H9 (cell line): Measurements from ENCODE around the gene RBM7. TPM values are rescaled to one million over a fixed set of nuclear protein-coding genes. Genes with fewer than 3 reads are reported as not detected.

Experiments
- DNase-seq: peaks from one replicate; pipeline ENCODE4 v3.0.0-alpha.2; 2017
- H2AFZ ChIP-seq: one replicate; pipeline ENCODE4 v1.6.1; 2013; ENCODE audit warnings: mild to moderate bottlenecking, low read length, control low read depth, moderate library complexity
- H2AK5ac ChIP-seq: 2 replicates; pipeline ENCODE4 v1.6.1; 2013; ENCODE audit warnings: low read length, control low read depth, mixed read lengths; ENCODE audit not compliant: insufficient read length
- H2BK120ac ChIP-seq: one replicate; pipeline ENCODE4 v1.6.1; 2013; ENCODE audit warnings: low read depth, mild to moderate bottlenecking, low read length, control low read depth, inconsistent platforms; ENCODE audit not compliant: poor library complexity, severe bottlenecking
- H2BK12ac ChIP-seq: 2 replicates; pipeline ENCODE4 v1.6.1; 2013; ENCODE audit warnings: low read length, control low read depth, mixed read lengths, low read depth; ENCODE audit not compliant: insufficient read length
- H2BK15ac ChIP-seq: 2 replicates; pipeline ENCODE4 v1.6.1; 2013; ENCODE audit warnings: low read depth, low read length, control low read depth
- H2BK20ac ChIP-seq: one replicate; pipeline ENCODE4 v1.6.1; 2013; ENCODE audit warnings: low read depth, mild to moderate bottlenecking, low read length, control low read depth, inconsistent platforms; ENCODE audit not compliant: poor library complexity, severe bottlenecking
- H2BK5ac ChIP-seq: 2 replicates; pipeline ENCODE4 v1.6.1; 2013; ENCODE audit warnings: low read length, control low read depth, mixed read lengths; ENCODE audit not compliant: insufficient read length
- H3K14ac ChIP-seq: 2 replicates; pipeline ENCODE4 v1.6.1; 2013; ENCODE audit warnings: low read length, control low read depth; ENCODE audit not compliant: insufficient read depth
- H3K18ac ChIP-seq: 2 replicates; pipeline ENCODE4 v1.6.1; 2013; ENCODE audit warnings: low read depth, mild to moderate bottlenecking, mixed read lengths, low read length, control low read depth; ENCODE audit not compliant: insufficient read length
- H3K23ac ChIP-seq: 2 replicates; pipeline ENCODE4 v1.6.1; 2013; ENCODE audit warnings: low read length, control low read depth, mixed read lengths, low read depth; ENCODE audit not compliant: insufficient read length
- H3K23me2 ChIP-seq: 2 replicates; pipeline ENCODE4 v1.6.1; 2013; ENCODE audit warnings: low read depth, mild to moderate bottlenecking, mixed read lengths, low read length, control low read depth; ENCODE audit not compliant: insufficient read length, poor library complexity, severe bottlenecking
- H3K27ac ChIP-seq: 2 replicates; pipeline ENCODE4 v1.5.1; 2013; ENCODE audit warnings: low read length, control low read depth, mixed read lengths, low read depth; ENCODE audit not compliant: insufficient read length
- H3K27me3 ChIP-seq: 2 replicates; pipeline ENCODE4 v1.6.1; 2013; ENCODE audit warnings: low read length, control low read depth, inconsistent platforms; ENCODE audit not compliant: insufficient read depth
- H3K4ac ChIP-seq: 2 replicates; pipeline ENCODE4 v1.6.1; 2013; ENCODE audit warnings: low read depth, mild to moderate bottlenecking, control low read depth, inconsistent platforms, low read length, moderate library complexity
- H3K4me1 ChIP-seq: 2 replicates; pipeline ENCODE4 v1.6.1; 2013; ENCODE audit warnings: low read length, control low read depth, inconsistent platforms; ENCODE audit not compliant: insufficient read depth
- H3K4me2 ChIP-seq: 2 replicates; pipeline ENCODE4 v1.6.1; 2013; ENCODE audit warnings: low read length, control low read depth, mixed read lengths; ENCODE audit not compliant: insufficient read length, insufficient read depth
- H3K56ac ChIP-seq: 2 replicates; pipeline ENCODE4 v1.6.1; 2013; ENCODE audit warnings: low read depth, mild to moderate bottlenecking, mixed read lengths, low read length, control low read depth; ENCODE audit not compliant: insufficient read length
- H3K79me1 ChIP-seq: 2 replicates; pipeline ENCODE4 v1.6.1; 2013; ENCODE audit warnings: low read depth, mild to moderate bottlenecking, moderate library complexity, low read length, control low read depth, inconsistent platforms; ENCODE audit not compliant: insufficient read depth, poor library complexity, severe bottlenecking
- H3K79me2 ChIP-seq: 2 replicates; pipeline ENCODE4 v1.6.1; 2013; ENCODE audit warnings: low read length, control low read depth, inconsistent platforms; ENCODE audit not compliant: insufficient read depth
- H3K9ac ChIP-seq: 2 replicates; pipeline ENCODE4 v1.6.1; 2013; ENCODE audit warnings: low read length, control low read depth, mixed read lengths; ENCODE audit not compliant: insufficient read length; ENCODE audit errors: extremely low read depth
- H3K9me3 ChIP-seq: one replicate; pipeline ENCODE4 v1.6.1; 2013; ENCODE audit warnings: low read depth, low read length, inconsistent platforms; ENCODE audit not compliant: control insufficient read depth
- H3T11ph ChIP-seq: one replicate; pipeline ENCODE4 v1.6.1; 2013; ENCODE audit warnings: mild to moderate bottlenecking, low read length, control low read depth, inconsistent platforms
- H4K20me1 ChIP-seq: one replicate; pipeline ENCODE4 v1.6.1; 2013; ENCODE audit not compliant: control insufficient read depth, insufficient read length, insufficient read depth
- H4K5ac ChIP-seq: 2 replicates; pipeline ENCODE4 v1.6.1; 2013; ENCODE audit warnings: low read depth, mild to moderate bottlenecking, mixed read lengths, low read length, control low read depth; ENCODE audit not compliant: insufficient read length
- H4K8ac ChIP-seq: replicated peaks from 2 replicates; pipeline ENCODE4 v1.6.1; 2013; ENCODE audit warnings: low read length, control low read depth, mixed read lengths, low read depth; ENCODE audit not compliant: insufficient read length
- H4K91ac ChIP-seq: 2 replicates; pipeline ENCODE4 v1.6.1; 2013; ENCODE audit warnings: low read depth, mild to moderate bottlenecking, moderate library complexity, mixed read lengths, low read length, control low read depth; ENCODE audit not compliant: insufficient read length
- H3K27ac Mint-ChIP-seq, 3 experiments: 2 replicates in 2 of 3; 3 replicates in 1 of 3; pipeline ENCODE4 v1.8.0; 2020 to 2021; ENCODE audit warnings: mixed read lengths in 3 of 3, mild to moderate bottlenecking in 1 of 3, moderate library complexity in 1 of 3
- H3K27me3 Mint-ChIP-seq: 2 replicates; pipeline ENCODE4 v1.8.0; 2021; ENCODE audit warnings: low read depth, mild to moderate bottlenecking, moderate library complexity, mixed read lengths
- H3K36me3 Mint-ChIP-seq, 3 experiments: 2 replicates in 2 of 3; 3 replicates in 1 of 3; pipeline ENCODE4 v1.8.0; 2020 to 2021; ENCODE audit warnings: low read depth in 3 of 3, mixed read lengths in 3 of 3; ENCODE audit not compliant: insufficient read depth in 1 of 3
- H3K4me1 Mint-ChIP-seq, 2 experiments: 2 replicates each; pipeline ENCODE4 v1.8.0; 2020; ENCODE audit warnings: mixed read lengths in 2 of 2
- H3K4me3 Mint-ChIP-seq, 2 experiments: 2 replicates in 1 of 2; 3 replicates in 1 of 2; pipeline ENCODE4 v1.8.0; 2020 to 2021; ENCODE audit warnings: mild to moderate bottlenecking in 2 of 2, mixed read lengths in 2 of 2, moderate library complexity in 1 of 2
- H3K9me3 Mint-ChIP-seq, 2 experiments: 2 replicates in 1 of 2; 3 replicates in 1 of 2; pipeline ENCODE4 v1.8.0; 2020; ENCODE audit warnings: mild to moderate bottlenecking in 2 of 2, mixed read lengths in 2 of 2, moderate library complexity in 1 of 2
- CTCF ChIP-seq: fragments of 200-600 bp; sonication (generic); conservative IDR thresholded peaks from 3 replicates; pipeline ENCODE4 v1.8.0; 2021; ENCODE audit warnings: antibody characterized with exemption, mild to moderate bottlenecking
- WGBS: extraction: QIAGEN DNeasy Blood & Tissue Kit; methylation state at CpG from one replicate; pipeline ENCODE4 v1.1.7; 2013; ENCODE audit warnings: missing lambda C conversion rate, low lambda C conversion rate, mixed read lengths; ENCODE audit not compliant: insufficient read length; ENCODE audit errors: extremely low coverage; 5-methylcytosine and 5-hydroxymethylcytosine counted together
- total RNA-seq: library from RNA; stranded (reverse); gene quantifications from 2 replicates; pipeline ENCODE4 v1.2.1, GENCODE V29; 2021

The RBM7 gene
- total RNA-seq, 1 experiment from 2014 or later = 56.4 TPM

- Histone ChIP-seq H2BK15ac (no peak overlapping the region), H3K4me1 (no peaks in the 10 kb centered on the region), H3K27ac (no peak overlapping the region), H3K79me2 (no peaks in the 10 kb centered on the region), H3T11ph (no peak overlapping the region), H3K4me2 (no peak overlapping the region), H4K91ac (no peak overlapping the region), H3K56ac (no peak overlapping the region), H2BK120ac (no peak overlapping the region), H3K9ac (no peak overlapping the region), H4K5ac (no peak overlapping the region), H3K79me1 (no peaks in the 10 kb centered on the region), H2BK20ac (no peak overlapping the region), H2AFZ (no peak overlapping the region), H2AK5ac (no peak overlapping the region), H4K8ac (no peak overlapping the region), H3K23me2 (no peaks in the 10 kb centered on the region), H3K4ac (no peak overlapping the region), H2BK12ac (no peak overlapping the region), H2BK5ac (no peak overlapping the region), H3K27me3 (no peaks in the 10 kb centered on the region), H4K20me1 (no peaks in the 10 kb centered on the region), H3K14ac (no peak overlapping the region), H3K23ac (no peak overlapping the region), H3K18ac (no peak overlapping the region), H3K9me3 (no peaks in the 10 kb centered on the region)
- H3K4me3 Mint-ChIP-seq = no peak overlapping the region
- no CpG with 5 or more reads among the region's 2 CpGs for WGBS
- peaks cover 8 to 9% of the 10 kb centered on the region in 2 experiments; a peak in 3 of 5 replicates for H3K9me3 Mint-ChIP-seq
- DNase-seq = no peak
- no peak overlapping the region for H3K27ac Mint-ChIP-seq
- no peaks in the 10 kb centered on the region for H3K27me3 Mint-ChIP-seq
- H3K4me1 Mint-ChIP-seq = no peaks in the 10 kb centered on the region
- no peak for TF ChIP-seq CTCF
- H3K36me3 Mint-ChIP-seq = peaks cover 0 to 9% (median 5%) of the 10 kb centered on the region in 3 experiments; a peak in 2 of 7 replicates
Measured at GRCh38 chr11:114386131-114386530, 14.3 kb upstream of the RBM7 start.
